NAMALWA (cell line): ENCODE results near the gene TCF21.
"Not testable (repeated sequence)": the region's sequence is repeated elsewhere in the genome, so short reads cannot be mapped to it uniquely, and the experiment has no call there.

ENCODE experiments used
- DNase-seq: peaks from one replicate; pipeline ENCODE4 v3.0.0-alpha.2; 2015; ENCODE audit warnings: low spot score

Gene TCF21

GRCh38 chr6:133923938-133924593, 35.2 kb downstream of the TCF21 start:
- DNase-seq = peak; percentile 82

GRCh38 chr6:133931221-133931620, 42.3 kb downstream of the TCF21 start:
- not testable (repeated sequence) for DNase-seq

GRCh38 chr6:133936352-133936751, 47.4 kb downstream of the TCF21 start:
- DNase-seq = not testable (repeated sequence)

GRCh38 chr6:133937909-133938308, 49.0 kb downstream of the TCF21 start:
- no peak for DNase-seq

- DNase-seq = no peak
Observed at GRCh38 chr6:133938533-133938932, 49.6 kb downstream of the TCF21 start.

- no peak for DNase-seq
Observed at GRCh38 chr6:133939778-133940667, 51.1 kb downstream of the TCF21 start.
